Psoas muscle (tissue), 8 donors: Measurements from ENCODE around the gene DTWD2. TPM values are rescaled to one million over a fixed set of nuclear protein-coding genes. Genes with fewer than 3 reads are reported as not detected.
"Not testable (repeated sequence)": the region's sequence is repeated elsewhere in the genome, so short reads cannot be mapped to it uniquely, and the experiment has no call there.

Experiments
- ATAC-seq, 4 donors: fragments of 200-7000 bp; cut with Tn5 transposase; one replicate each; pipeline ENCODE4 v1.9.1; 2020; ENCODE audit warnings: moderate library complexity in 3 of 4, mild to moderate bottlenecking in 2 of 4
- DNase-seq, 2 donors: peaks; one replicate each; pipeline ENCODE4 v3.0.0-alpha.2; 2020
- H3K27ac ChIP-seq: fragments of 200-600 bp; one replicate; pipeline ENCODE4 v1.8.0; 2022
- H3K27me3 ChIP-seq, 3 donors: fragments of 200-600 bp in 1 of 3; one replicate each; pipeline versions ENCODE4 v1.6.1 to v1.8.0; 2013 to 2022; ENCODE audit warnings: low read length in 2 of 3, mild to moderate bottlenecking in 2 of 3, moderate library complexity in 1 of 3; ENCODE audit not compliant: insufficient read depth in 3 of 3
- H3K36me3 ChIP-seq, 2 donors: fragments of 200-600 bp in 1 of 2; one replicate each; pipeline versions ENCODE4 v1.6.1 to v1.8.0; 2013 to 2022; ENCODE audit warnings: low read depth in 1 of 2, mild to moderate bottlenecking in 1 of 2, moderate library complexity in 1 of 2; ENCODE audit not compliant: insufficient read depth in 1 of 2
- H3K4me1 ChIP-seq: fragments of 200-600 bp; one replicate; pipeline ENCODE4 v1.8.0; 2022
- H3K4me3 ChIP-seq: fragments of 200-600 bp; one replicate; pipeline ENCODE4 v1.8.0; 2022; ENCODE audit warnings: mild to moderate bottlenecking
- H3K9me3 ChIP-seq: fragments of 200-600 bp; one replicate; pipeline ENCODE4 v1.8.0; 2022
- WGBS, 3 donors: extraction: QIAGEN DNeasy Blood & Tissue Kit; methylation state at CpG; one replicate each; pipeline versions ENCODE4 v1.1.6 to v1.1.7; 2013; 5-methylcytosine and 5-hydroxymethylcytosine counted together
- intact Hi-C, 2 donors: fragments of 100-400 bp; cut with DNase I; formaldehyde crosslinking; loops; one replicate each; pipeline versions ENCODE4 v1.11.0 to v1.14.2; 2022
- polyA plus RNA-seq, 3 donors: library from polyadenylated mRNA; stranded (reverse); fragments of 200-250 nt; gene quantifications; one replicate each; pipeline ENCODE4 v1.2.3, GENCODE V29; 2013
- total RNA-seq, 4 donors: library from RNA; stranded (reverse); fragmentation: NEBNext Ultra II Directional in 2 of 4; extraction: Animal tissue kit (Norgen Biotek cat#: 25700) in 2 of 4; gene quantifications; one replicate each; pipeline versions ENCODE4 v1.2.1 to v1.2.4, GENCODE V29; 2021 to 2023
- TF ChIP-seq, protein P1 (sequence below): fragments of 200-600 bp; IDR thresholded peaks from one replicate; pipeline ENCODE4 v1.8.0; 2022; ENCODE audit warnings: antibody characterized with exemption
- donor health status: healthy with polysubstance abuse.
- donor health status: DM: no; HTN: no; CAD: no; lungs with moderate emphysema.
- donor health status: Bipolar disorder and iron deficiency.
- donor health status: healthy.
- donor health status: DM: yes; HTN: yes; CAD: no.
- donor health status: DM: no; HTN: no; CAD: no.
- donor health status: DM: no; HTN: no; CAD: no.
- donor health status: DM: yes; HTN: yes; CAD: no.

Gene DTWD2
- total and polyA plus RNA-seq, 7 donors: 1.4 to 9.3 (median 5.5) TPM

DNA sequence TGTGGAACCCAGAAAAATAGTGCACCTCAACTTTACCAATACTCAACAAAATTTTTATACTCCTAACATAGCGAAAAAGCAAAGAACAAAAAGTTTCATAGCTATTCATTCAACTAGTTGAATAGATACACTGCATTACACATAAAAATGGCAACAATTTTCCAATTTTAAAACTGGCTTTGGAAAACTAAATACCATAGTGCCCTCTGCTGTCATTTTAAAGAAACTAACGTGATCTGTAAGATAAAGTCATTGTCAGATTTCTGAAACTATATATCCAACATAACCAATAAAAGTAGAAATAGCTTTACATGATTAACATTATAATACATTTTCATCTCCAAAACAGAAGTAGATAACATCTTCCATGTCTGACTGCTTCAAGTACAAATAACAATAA is 31.6 kb downstream of the DTWD2 start:
- no peaks in the 10 kb centered on the region for H3K27me3 ChIP-seq
- H3K9me3 ChIP-seq: peaks cover 5% of the 10 kb centered on the region
- DNase-seq (no peak), ATAC-seq (no peak)
- WGBS, 3 donors: 47 to 54% (median 50%) methylated on average over 2 of the region's 2 CpGs
- TF ChIP-seq, protein P1, sequence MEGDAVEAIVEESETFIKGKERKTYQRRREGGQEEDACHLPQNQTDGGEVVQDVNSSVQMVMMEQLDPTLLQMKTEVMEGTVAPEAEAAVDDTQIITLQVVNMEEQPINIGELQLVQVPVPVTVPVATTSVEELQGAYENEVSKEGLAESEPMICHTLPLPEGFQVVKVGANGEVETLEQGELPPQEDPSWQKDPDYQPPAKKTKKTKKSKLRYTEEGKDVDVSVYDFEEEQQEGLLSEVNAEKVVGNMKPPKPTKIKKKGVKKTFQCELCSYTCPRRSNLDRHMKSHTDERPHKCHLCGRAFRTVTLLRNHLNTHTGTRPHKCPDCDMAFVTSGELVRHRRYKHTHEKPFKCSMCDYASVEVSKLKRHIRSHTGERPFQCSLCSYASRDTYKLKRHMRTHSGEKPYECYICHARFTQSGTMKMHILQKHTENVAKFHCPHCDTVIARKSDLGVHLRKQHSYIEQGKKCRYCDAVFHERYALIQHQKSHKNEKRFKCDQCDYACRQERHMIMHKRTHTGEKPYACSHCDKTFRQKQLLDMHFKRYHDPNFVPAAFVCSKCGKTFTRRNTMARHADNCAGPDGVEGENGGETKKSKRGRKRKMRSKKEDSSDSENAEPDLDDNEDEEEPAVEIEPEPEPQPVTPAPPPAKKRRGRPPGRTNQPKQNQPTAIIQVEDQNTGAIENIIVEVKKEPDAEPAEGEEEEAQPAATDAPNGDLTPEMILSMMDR: peak; percentile 16
- H3K36me3 ChIP-seq: no peaks in the 10 kb centered on the region
- H3K4me1 ChIP-seq: no peaks in the 10 kb centered on the region
- no peak overlapping the region for H3K27ac ChIP-seq
- no peak overlapping the region for H3K4me3 ChIP-seq
- intact Hi-C loops: no loop called here

DNA sequence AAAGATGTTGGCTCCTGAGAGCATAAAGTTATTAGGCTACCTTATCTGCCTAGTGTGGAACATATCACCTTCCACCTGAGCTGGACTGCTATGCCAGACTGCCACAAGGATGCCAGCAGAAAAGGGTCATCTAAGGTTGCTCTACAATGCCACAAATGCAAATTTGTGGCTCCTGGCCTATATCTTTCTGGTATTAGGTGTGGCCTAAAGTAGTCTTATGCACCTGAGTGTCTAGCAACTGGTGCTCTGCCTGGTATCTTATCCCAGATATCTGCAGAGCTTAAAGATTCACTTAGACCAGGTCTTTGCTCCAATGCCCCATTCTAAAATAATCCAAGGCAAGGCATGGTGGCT is 34.7 kb downstream of the DTWD2 start:
- Histone ChIP-seq H3K9me3 (no peaks in the 10 kb centered on the region), H3K27me3 (no peaks in the 10 kb centered on the region), H3K4me3 (no peak overlapping the region), H3K27ac (no peak overlapping the region), H3K4me1 (no peaks in the 10 kb centered on the region), H3K36me3 (no peaks in the 10 kb centered on the region)
- TF ChIP-seq, protein P1: no peak
- intact Hi-C loops: no loop called here
- ATAC-seq (no peak), DNase-seq (no peak)

DNA sequence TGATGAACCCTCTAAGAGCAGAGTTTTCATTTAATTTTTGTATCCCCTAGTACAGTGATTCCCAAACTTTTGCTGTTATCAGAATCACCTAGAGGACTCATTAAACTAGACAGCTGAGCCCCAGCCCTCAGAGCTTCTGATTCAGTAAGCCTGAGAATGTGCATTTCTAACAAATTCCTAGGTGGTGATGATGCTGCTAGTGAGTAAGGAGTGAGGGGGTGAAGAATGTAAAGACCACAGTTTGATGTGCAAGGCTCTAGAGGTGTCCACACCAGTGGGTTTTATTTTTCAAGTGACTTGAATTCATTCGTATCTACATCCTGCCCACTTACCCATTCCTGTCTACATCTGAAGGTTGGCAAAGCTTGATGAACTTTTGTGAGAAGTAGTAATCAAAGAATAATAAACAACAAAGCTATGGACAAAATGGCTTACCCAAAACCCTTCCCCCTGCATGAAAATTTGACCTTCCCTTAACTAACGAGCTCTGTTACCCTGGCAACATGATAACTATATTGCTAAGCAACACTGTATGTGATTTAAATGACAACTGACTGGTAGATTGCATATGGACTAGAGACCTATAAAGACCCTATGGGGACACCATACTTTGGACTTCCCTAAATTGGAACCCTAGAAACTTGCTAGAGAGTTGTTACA is 35.2 kb downstream of the DTWD2 start:
- WGBS, 3 donors: 69 to 85% (median 75%) methylated on average over 2 of the region's 2 CpGs
- Histone ChIP-seq H3K4me3 (no peak overlapping the region), H3K36me3 (no peaks in the 10 kb centered on the region), H3K27ac (no peak overlapping the region), H3K4me1 (no peaks in the 10 kb centered on the region), H3K9me3 (no peaks in the 10 kb centered on the region), H3K27me3 (no peaks in the 10 kb centered on the region)
- DNase-seq: no peak
- intact Hi-C loops: no loop called here
- ATAC-seq: no peak
- TF ChIP-seq, protein P1: no peak

DNA sequence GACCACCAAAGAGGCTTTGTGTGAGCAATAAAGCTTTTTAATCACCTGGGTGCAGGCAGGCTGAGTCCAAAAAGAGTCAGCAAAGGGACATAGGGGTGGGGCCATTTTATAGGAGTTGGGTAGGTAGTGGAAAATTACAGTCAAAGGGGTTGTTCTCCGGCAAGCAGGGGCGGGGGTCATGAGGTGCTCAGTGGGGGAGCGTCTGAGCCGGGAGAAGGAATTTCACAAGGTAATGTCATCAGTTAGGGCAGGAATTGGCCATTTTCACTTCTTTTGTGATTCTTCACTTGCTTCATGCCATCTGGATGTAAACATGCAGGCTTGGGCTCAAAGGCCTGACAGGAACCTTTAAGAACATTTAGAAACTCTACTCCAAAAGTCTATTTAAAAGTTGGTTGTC is 36.0 kb downstream of the DTWD2 start:
- intact Hi-C loops: not testable (repeated sequence)

DNA sequence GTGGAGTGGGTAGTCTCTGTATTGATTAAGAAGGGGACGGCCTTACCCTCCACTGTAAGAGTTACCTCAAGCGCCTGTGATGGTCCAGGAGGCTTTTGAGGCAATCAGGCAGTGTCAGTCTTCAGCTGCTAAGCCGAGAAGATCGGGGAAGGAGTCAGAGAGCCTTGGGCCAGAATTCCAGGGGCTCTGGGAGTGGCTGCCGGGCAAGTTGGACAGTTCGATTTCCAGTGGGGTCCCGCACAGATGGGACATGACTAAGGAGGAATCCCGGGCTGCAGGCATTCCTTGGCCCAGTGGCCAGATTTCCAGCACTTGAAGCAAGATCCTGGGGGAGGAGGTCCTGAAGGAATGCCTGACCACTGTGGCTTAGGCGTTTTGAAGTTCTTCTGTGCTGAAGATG is 38.0 kb downstream of the DTWD2 start:
- ATAC-seq, H3K36me3 ChIP-seq, H3K9me3 ChIP-seq, H3K27me3 ChIP-seq, intact Hi-C loops, H3K4me3 ChIP-seq, H3K27ac ChIP-seq, DNase-seq, H3K4me1 ChIP-seq: not testable (repeated sequence)
- WGBS, 3 donors: 86 to 90% (median 88%) methylated on average over 9 of the region's 9 CpGs

More for the DNA sequence above, 36.0 kb downstream of the DTWD2 start:
- not testable (repeated sequence) for H3K4me3 ChIP-seq, H3K27ac ChIP-seq, DNase-seq, H3K27me3 ChIP-seq, H3K4me1 ChIP-seq, H3K9me3 ChIP-seq, H3K36me3 ChIP-seq, ATAC-seq
- 79 to 85% (median 82%) methylated on average over 4 of the region's 4 CpGs for WGBS, 3 donors
